ENCODE results near the gene CFAP410.

Gene CFAP410

DNA sequence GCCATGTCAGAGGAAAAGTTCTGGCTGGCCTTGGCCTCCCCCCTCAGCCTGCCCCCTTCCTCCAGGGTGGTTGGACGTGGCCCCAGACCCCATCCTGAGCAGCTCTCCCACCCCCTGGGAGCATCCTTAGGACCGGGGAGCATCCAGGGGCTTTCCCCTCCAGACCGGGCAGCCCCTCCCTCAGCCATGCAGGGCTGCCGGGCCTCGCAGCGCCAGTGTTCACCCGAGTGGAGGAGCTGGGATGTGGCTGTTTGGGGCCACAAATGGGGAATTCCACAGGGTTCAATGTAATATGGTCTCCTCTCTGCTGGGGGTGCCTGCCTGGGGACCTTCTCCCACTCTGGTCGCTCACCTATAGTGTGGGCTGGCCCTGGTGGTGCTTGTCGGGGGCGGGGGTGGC lies 43.5 kb downstream of the CFAP410 start:
- no peaks in the 10 kb centered on the region for H3K36me3 ChIP-seq (replicated peaks)
- peaks cover 6% of the 10 kb centered on the region for H3K4me1 ChIP-seq
- no peaks in the 10 kb centered on the region for H3K9me3 ChIP-seq
- no peaks in the 10 kb centered on the region for H3K27me3 ChIP-seq (ENCODE audit: low read depth)
- in situ Hi-C loops (cut with MboI; ENCODE audit: low sequenced_read_pairs) = no loop called here
- H3K4me3 ChIP-seq = no peak overlapping the region
- no peak for DNase-seq (ENCODE audit: low spot score in 2 of 2)

DNA sequence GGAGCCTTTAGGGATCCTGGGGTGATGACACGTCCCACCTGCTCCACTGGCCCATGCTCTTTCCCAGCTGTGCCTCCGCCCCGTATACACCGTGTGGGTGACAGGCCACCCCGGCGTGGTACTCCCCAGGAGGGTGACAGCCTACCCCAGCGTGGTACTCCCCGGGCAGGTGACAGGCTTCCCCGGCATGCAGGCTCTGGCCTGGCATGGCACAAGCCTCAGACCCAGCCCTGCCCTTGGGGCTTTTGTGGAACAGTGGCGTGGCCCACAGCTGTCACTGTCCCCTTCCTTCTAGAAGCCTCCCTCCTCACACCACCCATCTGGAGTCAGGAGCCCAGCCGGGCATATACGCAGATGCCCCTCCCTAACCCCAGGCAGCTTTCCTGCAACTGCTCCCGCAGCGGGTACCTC lies 44.0 kb downstream of the CFAP410 start:
- DNase-seq (ENCODE audit: low spot score in 2 of 2) = no peak
- in situ Hi-C loops (cut with MboI; ENCODE audit: low sequenced_read_pairs) = no loop called here
- H3K4me1 ChIP-seq = peaks cover 6% of the 10 kb centered on the region
- H3K27me3 ChIP-seq (ENCODE audit: low read depth) = no peaks in the 10 kb centered on the region
- H3K4me3 ChIP-seq = no peak overlapping the region
- no peaks in the 10 kb centered on the region for H3K9me3 ChIP-seq
- no peaks in the 10 kb centered on the region for H3K36me3 ChIP-seq (replicated peaks)

DNA sequence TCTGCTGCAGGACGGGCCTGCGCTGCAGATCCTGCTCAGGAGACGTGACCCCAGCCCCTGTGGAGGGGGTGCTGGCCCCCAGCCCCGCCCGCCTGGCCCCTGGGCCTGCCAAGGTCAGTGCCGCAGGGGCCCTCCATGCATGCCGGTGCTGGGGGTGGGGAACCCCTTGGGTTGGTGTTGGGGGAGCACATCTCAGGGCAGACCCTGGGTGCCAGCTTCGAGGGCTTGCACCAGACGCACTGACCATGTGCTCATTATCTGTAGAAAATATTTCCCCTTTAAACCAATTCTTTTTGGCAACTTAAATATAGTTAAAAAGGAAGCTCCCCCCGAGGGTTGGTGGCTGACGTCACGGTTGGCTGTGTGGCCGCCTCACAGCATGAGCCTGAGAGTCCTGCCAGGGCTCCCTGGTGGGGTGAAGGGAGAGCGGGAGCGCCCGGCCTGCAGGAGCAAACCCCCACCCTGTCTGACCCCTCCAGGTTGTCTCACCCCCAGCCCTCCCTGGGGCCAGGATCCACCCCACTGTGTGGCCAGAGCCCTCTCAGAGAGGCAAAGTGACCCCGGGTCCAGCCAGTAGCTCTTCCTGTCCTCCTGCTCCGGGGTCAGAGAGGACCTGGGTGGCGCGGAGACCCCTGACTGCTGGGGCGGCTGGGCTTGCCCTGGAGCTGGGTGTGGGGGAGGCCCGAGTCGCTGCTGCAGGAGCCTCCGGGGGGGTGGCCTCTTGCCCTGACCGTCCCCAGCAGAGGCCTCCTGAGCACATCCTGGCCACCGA lies 44.6 kb downstream of the CFAP410 start:
- in situ Hi-C loops (cut with MboI; ENCODE audit: low sequenced_read_pairs) = no loop called here
- Histone ChIP-seq H3K36me3 (replicated peaks) (no peaks in the 10 kb centered on the region), H3K4me1 (peaks cover 6% of the 10 kb centered on the region), H3K27me3 (ENCODE audit: low read depth) (no peaks in the 10 kb centered on the region), H3K9me3 (no peaks in the 10 kb centered on the region), H3K4me3 (no peak overlapping the region)
- DNase-seq (ENCODE audit: low spot score in 2 of 2) = no peak

DNA sequence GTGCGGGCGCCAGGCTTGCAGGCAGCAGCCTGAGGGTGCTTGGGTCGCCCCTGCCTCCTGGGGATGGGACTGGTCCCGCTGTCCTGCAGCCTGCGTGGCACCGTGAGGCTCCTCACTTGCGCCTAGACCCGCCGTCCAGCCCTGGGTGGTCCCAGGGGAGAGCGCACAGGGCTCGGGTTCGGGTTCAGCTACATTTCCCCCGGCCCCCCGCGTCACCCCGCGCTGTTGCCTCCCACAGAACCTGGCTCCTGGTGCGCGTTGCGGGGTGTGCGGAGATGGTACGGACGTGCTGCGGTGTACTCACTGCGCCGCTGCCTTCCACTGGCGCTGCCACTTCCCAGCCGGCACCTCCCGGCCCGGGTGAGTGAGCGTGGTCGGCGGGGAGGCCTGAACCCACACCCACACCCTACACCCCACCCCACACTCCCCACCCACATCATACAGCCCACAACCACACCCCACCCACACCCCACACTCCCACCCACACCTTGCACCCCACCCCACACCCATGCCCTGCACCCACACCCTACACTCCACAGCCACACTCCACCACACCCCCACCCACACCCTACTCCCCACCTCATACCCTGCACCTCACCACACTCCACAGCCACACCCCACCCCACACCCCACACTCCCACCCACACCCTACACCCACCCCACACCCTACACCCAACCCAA lies 45.5 kb downstream of the CFAP410 start:
- Histone ChIP-seq H3K4me3 (no peak overlapping the region), H3K9me3 (no peaks in the 10 kb centered on the region), H3K4me1 (no peaks in the 10 kb centered on the region), H3K36me3 (replicated peaks) (no peaks in the 10 kb centered on the region), H3K27me3 (ENCODE audit: low read depth) (no peaks in the 10 kb centered on the region)
- DNase-seq (ENCODE audit: low spot score in 2 of 2) = no peak
- in situ Hi-C loops (cut with MboI; ENCODE audit: low sequenced_read_pairs) = no loop called here

DNA sequence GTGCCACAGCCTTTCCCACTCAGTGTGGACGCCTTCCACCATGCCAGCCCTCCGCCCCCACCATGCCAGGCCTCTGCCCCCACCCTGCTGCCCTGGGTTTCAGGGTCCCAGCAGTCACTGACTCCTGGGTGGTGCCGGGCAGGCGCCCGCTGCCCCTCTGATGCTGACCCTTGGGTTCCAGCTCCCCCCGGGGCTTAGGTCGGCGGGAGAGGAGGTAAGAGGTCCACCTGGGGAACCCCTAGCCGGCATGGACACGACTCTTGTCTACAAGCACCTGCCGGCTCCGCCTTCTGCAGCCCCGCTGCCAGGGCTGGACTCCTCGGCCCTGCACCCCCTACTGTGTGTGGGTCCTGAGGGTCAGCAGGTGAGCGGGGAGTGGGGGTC lies 46.4 kb downstream of the CFAP410 start:
- no peaks in the 10 kb centered on the region for H3K36me3 ChIP-seq (replicated peaks)
- H3K4me3 ChIP-seq = no peak overlapping the region
- no peaks in the 10 kb centered on the region for H3K9me3 ChIP-seq
- DNase-seq (ENCODE audit: low spot score in 2 of 2) = no peak
- H3K27me3 ChIP-seq (ENCODE audit: low read depth) = no peaks in the 10 kb centered on the region
- H3K4me1 ChIP-seq = no peaks in the 10 kb centered on the region
- in situ Hi-C loops (cut with MboI; ENCODE audit: low sequenced_read_pairs) = no loop called here

DNA sequence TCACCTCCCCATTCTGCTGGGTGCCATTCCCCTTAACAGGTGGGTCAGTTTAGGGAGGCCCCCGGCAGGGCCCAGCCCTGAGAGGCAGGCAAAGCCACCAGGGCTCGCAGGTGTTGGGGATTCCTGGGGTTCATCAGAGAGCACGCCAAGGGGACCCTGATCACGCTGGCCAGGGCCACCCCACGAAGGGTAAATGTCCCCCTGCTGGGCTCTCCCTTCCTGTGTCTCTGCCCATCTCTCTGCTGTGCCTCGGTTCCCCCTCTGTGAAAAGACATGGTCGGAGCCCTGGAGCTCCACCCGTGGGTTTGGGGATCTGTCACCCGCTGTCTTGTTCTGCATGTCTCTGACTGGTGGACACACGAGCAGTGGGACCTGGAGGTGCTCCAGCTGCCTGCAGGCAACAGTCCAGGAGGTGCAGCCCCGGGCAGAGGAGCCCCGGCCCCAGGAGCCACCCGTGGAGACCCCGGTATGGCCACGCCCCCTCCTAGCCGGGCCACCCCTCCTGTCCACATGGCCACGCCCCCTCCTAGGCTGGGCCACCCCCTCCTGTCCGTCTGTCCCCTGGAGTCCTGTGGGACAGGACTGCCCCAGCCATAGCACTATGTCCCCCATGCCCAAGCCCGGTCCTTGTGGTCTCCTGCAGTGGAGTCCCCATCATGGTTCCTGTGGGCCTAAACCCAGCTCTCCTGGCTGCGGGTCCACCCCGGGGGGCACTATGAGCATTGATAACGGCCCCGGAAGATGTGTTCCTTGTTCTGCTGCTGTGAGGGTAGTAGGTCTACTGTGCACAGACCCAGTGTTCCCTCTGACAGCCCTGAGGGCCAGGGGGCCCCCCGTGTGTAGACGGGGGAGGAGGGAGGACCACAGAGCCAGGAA lies 47.0 kb downstream of the CFAP410 start:
- Histone ChIP-seq H3K4me3 (no peak overlapping the region), H3K4me1 (no peaks in the 10 kb centered on the region), H3K36me3 (replicated peaks) (no peaks in the 10 kb centered on the region), H3K27me3 (ENCODE audit: low read depth) (no peaks in the 10 kb centered on the region), H3K9me3 (no peaks in the 10 kb centered on the region)
- DNase-seq (ENCODE audit: low spot score in 2 of 2) = peak in 1 of 2 experiments; percentile 61
- in situ Hi-C loops (cut with MboI; ENCODE audit: low sequenced_read_pairs) = no loop called here

DNA sequence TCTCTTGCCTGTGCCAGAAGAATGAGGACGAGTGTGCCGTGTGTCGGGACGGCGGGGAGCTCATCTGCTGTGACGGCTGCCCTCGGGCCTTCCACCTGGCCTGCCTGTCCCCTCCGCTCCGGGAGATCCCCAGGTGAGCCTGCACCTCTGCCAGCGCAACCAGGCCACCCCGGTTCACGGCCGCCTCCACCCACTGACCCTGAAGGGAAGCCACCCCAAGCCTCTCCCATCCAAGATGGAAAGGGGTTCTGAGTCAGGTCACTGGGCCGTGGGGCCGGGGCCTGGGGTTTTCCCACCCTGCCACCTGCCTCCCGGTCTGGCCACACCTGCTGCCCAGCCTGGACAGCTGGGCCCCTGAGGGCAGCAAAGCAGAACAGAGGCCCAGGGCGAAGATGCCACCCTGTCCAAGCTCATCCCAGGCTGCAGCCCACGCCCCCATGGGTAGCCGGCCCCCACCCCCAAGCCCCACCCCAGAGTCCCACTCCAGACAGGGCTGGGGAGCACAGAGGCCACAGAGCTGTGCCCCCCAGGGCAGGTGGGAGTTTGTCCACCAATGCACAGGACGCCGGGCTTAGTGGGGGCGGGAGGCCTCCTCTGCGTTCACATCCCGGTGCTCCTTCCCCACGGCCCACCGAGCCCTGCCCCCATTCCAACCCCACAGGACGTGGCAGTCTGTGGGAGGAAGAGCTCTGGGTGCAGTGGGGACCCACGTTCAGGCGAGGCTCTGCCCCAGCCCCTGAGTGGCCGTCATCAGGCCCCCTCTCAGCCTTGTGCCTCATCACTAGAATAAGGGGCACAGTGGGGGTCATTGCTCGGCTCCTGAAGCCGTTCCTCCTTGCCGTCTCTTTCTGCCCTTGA lies 47.9 kb downstream of the CFAP410 start:
- no peak overlapping the region for H3K4me3 ChIP-seq
- no peaks in the 10 kb centered on the region for H3K4me1 ChIP-seq
- H3K9me3 ChIP-seq = no peaks in the 10 kb centered on the region
- H3K36me3 ChIP-seq (replicated peaks) = no peaks in the 10 kb centered on the region
- in situ Hi-C loops (cut with MboI; ENCODE audit: low sequenced_read_pairs) = no loop called here
- no peak for DNase-seq (ENCODE audit: low spot score in 2 of 2)
- no peaks in the 10 kb centered on the region for H3K27me3 ChIP-seq (ENCODE audit: low read depth)

DNA sequence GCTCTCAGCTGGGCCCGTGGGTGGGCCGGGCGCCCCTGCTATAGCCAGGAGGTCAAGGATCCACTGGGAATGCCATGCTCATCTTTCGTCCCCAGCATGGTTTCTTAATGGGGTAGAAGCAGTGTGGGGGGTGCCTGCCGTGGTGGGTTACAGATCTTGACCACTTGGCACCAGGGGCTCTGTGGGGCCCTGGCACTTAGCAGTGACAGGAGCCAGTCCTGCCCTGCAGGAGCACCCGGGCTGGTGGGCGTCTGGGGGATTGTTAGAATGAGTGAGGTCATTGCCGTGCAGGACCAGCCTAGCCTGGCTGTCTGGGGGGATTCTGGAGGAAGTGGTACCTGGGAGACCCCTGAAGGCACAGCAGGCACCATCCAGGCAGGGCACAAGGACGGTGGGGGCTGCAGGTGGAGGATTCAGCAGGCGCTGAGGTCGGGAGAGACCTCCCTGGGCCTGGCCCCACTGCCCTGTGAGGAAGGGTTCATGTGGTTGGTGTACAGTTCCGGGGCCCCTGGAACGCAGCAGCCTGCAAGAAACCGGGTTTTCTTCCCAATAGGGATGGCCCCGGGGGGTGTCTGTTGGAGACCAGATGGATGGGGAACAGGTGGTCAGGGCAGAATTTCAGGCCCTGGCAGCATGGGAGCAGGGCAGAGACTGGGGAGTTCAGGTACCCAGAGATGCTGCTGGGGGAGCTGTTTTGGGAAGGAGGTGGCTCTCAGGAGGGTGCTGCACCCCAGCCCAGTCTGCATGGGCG lies 48.7 kb downstream of the CFAP410 start:
- in situ Hi-C loops (cut with MboI; ENCODE audit: low sequenced_read_pairs) = no loop called here
- H3K4me3 ChIP-seq = no peak overlapping the region
- no peaks in the 10 kb centered on the region for H3K27me3 ChIP-seq (ENCODE audit: low read depth)
- no peaks in the 10 kb centered on the region for H3K4me1 ChIP-seq
- DNase-seq (ENCODE audit: low spot score in 2 of 2) = no peak
- no peaks in the 10 kb centered on the region for H3K36me3 ChIP-seq (replicated peaks)
- no peaks in the 10 kb centered on the region for H3K9me3 ChIP-seq

DNA sequence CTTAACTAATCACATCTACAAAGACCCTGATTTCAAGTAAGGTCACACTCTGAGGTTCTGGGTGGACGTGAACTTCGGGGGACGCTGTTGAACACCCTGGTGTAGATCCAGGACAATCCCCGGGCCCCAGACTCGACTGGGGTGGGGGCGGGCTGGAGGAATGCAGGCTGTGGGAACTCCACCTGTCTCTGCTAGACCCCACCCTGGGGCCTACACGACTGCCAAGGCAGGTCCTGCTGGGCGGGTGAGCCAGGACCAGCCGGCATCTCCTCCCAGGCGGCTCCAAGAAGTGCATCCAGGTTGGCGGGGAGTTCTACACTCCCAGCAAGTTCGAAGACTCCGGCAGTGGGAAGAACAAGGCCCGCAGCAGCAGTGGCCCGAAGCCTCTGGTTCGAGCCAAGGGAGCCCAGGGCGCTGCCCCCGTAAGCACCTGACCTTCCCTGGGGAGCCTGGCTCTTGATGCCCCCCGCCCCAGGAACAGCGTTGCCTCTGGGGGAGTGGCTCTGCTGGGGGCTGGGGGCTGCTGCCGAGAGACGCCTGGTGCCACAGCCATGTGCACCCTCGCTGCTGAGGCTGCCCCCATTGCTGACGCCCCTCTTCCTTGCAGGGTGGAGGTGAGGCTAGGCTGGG lies 49.7 kb downstream of the CFAP410 start:
- no peak overlapping the region for H3K4me3 ChIP-seq
- no peaks in the 10 kb centered on the region for H3K9me3 ChIP-seq
- no peaks in the 10 kb centered on the region for H3K27me3 ChIP-seq (ENCODE audit: low read depth)
- no peak for DNase-seq (ENCODE audit: low spot score in 2 of 2)
- in situ Hi-C loops (cut with MboI; ENCODE audit: low sequenced_read_pairs) = no loop called here
- no peaks in the 10 kb centered on the region for H3K36me3 ChIP-seq (replicated peaks)
- no peaks in the 10 kb centered on the region for H3K4me1 ChIP-seq

DNA sequence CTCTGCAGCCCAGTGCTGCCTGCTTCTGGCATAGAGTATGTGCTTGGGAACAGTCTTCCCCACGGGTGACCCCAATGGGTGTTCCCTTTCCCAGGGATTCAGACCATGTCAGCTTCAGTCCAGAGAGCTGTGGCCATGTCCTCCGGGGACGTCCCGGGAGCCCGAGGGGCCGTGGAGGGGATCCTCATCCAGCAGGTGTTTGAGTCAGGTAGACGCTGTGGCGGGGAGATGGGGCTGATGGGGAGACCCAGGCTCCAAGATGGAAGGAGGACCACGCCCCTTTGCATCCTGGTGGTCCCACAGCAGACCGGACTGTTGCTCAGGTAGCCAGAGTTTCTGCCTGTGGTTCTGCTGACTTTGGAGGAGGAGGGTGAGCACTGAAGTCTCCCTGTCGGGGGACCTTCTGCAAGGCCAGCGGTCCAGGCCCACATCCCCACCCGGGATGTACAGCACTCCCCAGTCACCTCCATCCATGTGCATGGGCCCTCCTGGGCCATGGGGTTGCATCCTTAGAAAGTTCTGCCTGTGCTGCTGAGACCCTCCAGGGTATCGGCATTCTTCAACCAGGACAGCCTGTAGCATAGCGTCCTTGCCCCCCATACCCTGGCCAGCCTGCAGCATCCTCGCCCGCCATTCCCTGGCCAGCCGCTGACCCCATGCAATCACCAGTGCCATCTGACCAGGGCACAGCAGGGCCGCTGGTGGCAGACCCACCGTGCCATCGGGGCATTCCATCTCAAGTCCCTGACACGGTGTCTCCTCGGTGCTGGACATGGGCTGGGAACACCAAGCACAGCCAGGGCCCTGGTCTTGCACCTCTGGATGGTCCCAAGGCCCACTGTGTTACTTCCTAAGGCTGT lies 50.7 kb downstream of the CFAP410 start:
- no peaks in the 10 kb centered on the region for H3K9me3 ChIP-seq
- H3K36me3 ChIP-seq (replicated peaks) = no peaks in the 10 kb centered on the region
- H3K4me1 ChIP-seq = peaks cover 6% of the 10 kb centered on the region
- in situ Hi-C loops (cut with MboI; ENCODE audit: low sequenced_read_pairs) = no loop called here
- DNase-seq (ENCODE audit: low spot score in 2 of 2) = no peak
- no peak overlapping the region for H3K4me3 ChIP-seq
- no peaks in the 10 kb centered on the region for H3K27me3 ChIP-seq (ENCODE audit: low read depth)

DNA sequence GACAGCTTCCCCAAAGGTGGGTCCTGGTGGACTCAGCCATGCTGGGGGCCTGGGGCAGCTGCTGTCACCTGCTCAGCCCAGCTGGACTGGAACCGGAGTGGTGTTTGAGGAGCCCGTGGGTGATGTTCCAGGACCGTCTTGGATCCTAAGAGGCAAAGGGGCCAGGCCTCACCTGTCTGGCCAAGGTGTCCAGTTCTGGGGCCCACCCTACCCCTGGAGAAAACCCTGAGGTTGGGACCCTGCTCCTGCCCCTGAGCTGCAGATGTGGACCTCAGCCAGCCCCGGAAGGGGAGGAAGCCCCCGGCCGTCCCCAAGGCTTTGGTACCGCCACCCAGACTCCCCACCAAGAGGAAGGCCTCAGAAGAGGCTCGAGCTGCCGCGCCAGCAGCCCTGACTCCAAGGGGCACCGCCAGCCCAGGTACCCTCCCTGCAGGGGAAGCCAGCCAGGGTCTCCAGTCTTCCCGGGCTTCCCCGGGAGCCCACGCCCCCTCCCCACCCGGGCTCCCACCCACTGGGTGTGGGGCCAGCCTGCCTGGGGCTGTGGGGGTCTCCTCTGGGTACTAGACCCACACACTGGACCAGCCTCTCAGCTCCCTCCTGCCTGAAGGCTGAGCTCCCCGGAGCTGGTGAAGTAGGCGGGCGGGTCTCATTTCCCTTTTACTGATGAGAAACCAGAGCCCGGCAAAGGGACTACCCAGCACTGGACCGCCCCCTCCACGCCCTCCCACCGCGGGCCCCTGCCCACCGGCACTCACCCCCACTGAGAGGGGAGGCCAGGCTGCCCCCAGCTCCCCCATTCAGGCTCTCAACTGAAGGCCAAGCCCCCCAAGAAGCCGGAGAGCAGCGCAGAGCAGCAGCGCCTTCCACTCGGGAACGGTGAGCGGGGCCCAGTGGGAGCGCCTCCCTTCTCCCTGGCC lies 52.2 kb downstream of the CFAP410 start:
- H3K9me3 ChIP-seq = no peaks in the 10 kb centered on the region
- no peak for DNase-seq (ENCODE audit: low spot score in 2 of 2)
- peaks cover 13% of the 10 kb centered on the region for H3K4me1 ChIP-seq
- no peaks in the 10 kb centered on the region for H3K27me3 ChIP-seq (ENCODE audit: low read depth)
- in situ Hi-C loops (cut with MboI; ENCODE audit: low sequenced_read_pairs) = no loop called here
- H3K36me3 ChIP-seq (replicated peaks) = no peaks in the 10 kb centered on the region
- H3K4me3 ChIP-seq = no peak overlapping the region

Measured in HAP-1 (cell line).